GM12878 (cell line): ENCODE measurements around the gene RBPJ. TPM values are rescaled to one million over a fixed set of nuclear protein-coding genes. Genes with fewer than 3 reads are reported as not detected.

Experiments
- ATAC-seq: fragments of 200-7000 bp; cut with Tn5 transposase; 3 replicates; pipeline ENCODE4 v1.9.1; 2020; ENCODE audit warnings: mild to moderate bottlenecking, moderate library complexity
- BruUV-seq: library from RNA; stranded (reverse); fragments of 400-500 nt; replicated peaks from 2 replicates; lab custom pipeline; 2021; lab: Mats Ljungman, UMichigan
- CTCF ChIA-PET: fragments of 300-600 bp; sonication (Branson Sonifier 250); formaldehyde crosslinking; extraction: SDS; loops from one replicate; lab custom pipeline; 2021; ENCODE audit warnings: inconsistent platforms; lab: Yijun Ruan, JAX
- POLR2A ChIA-PET: fragments of 350-600 bp; formaldehyde crosslinking; extraction: SDS; loops from one replicate; lab custom pipeline; 2021; ENCODE audit warnings: inconsistent platforms; lab: Charles Lee
- RAD21 ChIA-PET: fragments of 300-600 bp; sonication (Branson Sonifier 250); formaldehyde crosslinking; loops from one replicate; lab custom pipeline; 2023; ENCODE audit warnings: antibody characterized with exemption; ENCODE audit not compliant: unreplicated experiment; lab: Charles Lee
- SMC1A ChIA-PET: fragments of 300-600 bp; sonication (Branson Sonifier 250); formaldehyde crosslinking; loops from one replicate; lab custom pipeline; 2023; ENCODE audit not compliant: unreplicated experiment, uncharacterized antibody; lab: Charles Lee
- DNase-seq: peaks from one replicate; pipeline ENCODE4 v3.0.0-alpha.2; 2011; ENCODE audit warnings: low read depth, low spot score
- FAIRE-seq: peaks from 3 replicates; lab custom pipeline; 2011; peaks lifted over from hg19 to GRCh38; lab: Jason Lieb, UNC
- H2AFZ ChIP-seq: 2 replicates; pipeline ENCODE4 v1.6.0; 2011; ENCODE audit warnings: low read depth, low read length, control low read depth; ENCODE audit not compliant: control insufficient read depth
- H3K27ac ChIP-seq: 2 replicates; pipeline ENCODE4 v1.5.1; 2011; ENCODE audit warnings: control low read depth; ENCODE audit not compliant: control insufficient read depth, insufficient read depth
- H3K27me3 ChIP-seq, 2 experiments: replicated peaks in 1 of 2; 2 replicates each; pipeline versions ENCODE4 v1.6.0 to v1.6.1; 2011; ENCODE audit warnings: low read length in 1 of 2; ENCODE audit not compliant: control insufficient read depth in 2 of 2, insufficient read depth in 2 of 2
- H3K36me3 ChIP-seq, 2 experiments: 2 replicates each; pipeline ENCODE4 v1.5.1; 2011; ENCODE audit warnings: low read length in 1 of 2; ENCODE audit not compliant: control insufficient read depth in 2 of 2, insufficient read depth in 2 of 2
- H3K4me1 ChIP-seq: 2 replicates; pipeline ENCODE4 v1.6.1; 2011; ENCODE audit warnings: mild to moderate bottlenecking, low read length, moderate library complexity, mixed read lengths; ENCODE audit not compliant: control insufficient read depth, insufficient read depth
- H3K4me2 ChIP-seq: 2 replicates; pipeline ENCODE4 v1.6.0; 2011; ENCODE audit warnings: control low read depth; ENCODE audit not compliant: control insufficient read depth, insufficient read depth
- H3K4me3 ChIP-seq: fragments of 200-600 bp; sonication (generic); 2 replicates; pipeline ENCODE4 v1.5.1; 2016
- H3K79me2 ChIP-seq: 2 replicates; pipeline ENCODE4 v1.6.0; 2011; ENCODE audit warnings: low read length; ENCODE audit not compliant: control insufficient read depth, insufficient read depth
- H3K9ac ChIP-seq: 2 replicates; pipeline ENCODE4 v1.8.0; 2011; ENCODE audit warnings: low read length, control low read depth, mixed read lengths; ENCODE audit not compliant: control insufficient read depth, insufficient read depth
- H3K9me3 ChIP-seq: replicated peaks from 3 replicates; pipeline ENCODE4 v1.5.1; 2011; ENCODE audit warnings: mild to moderate bottlenecking, low read length; ENCODE audit not compliant: control insufficient read depth, insufficient read depth
- H4K20me1 ChIP-seq: 2 replicates; pipeline ENCODE4 v1.6.0; 2011; ENCODE audit not compliant: control insufficient read depth, insufficient read depth
- CBX5 ChIP-seq: sonication (generic); IDR thresholded peaks from 2 replicates; pipeline ENCODE4 v1.6.1; 2016; ENCODE audit warnings: low read depth, moderate library complexity, mild to moderate bottlenecking, inconsistent platforms
- E4F1 ChIP-seq: fragments of 450-650 bp; IDR thresholded peaks from 2 replicates; pipeline ENCODE4 v1.6.1; 2018; ENCODE audit warnings: borderline replicate concordance, mild to moderate bottlenecking; ENCODE audit not compliant: partially characterized antibody
- ELK1 ChIP-seq: IDR thresholded peaks from 2 replicates; pipeline ENCODE4 v1.6.1; 2012; ENCODE audit warnings: low read depth, low read length, improper control_type of control experiment
- GABPA ChIP-seq: IDR thresholded peaks from 2 replicates; pipeline ENCODE4 v1.6.1; 2014; ENCODE audit warnings: antibody characterized with exemption, low read depth, mild to moderate bottlenecking, inconsistent platforms
- HDAC2 ChIP-seq: fragments of 200-600 bp; sonication (generic); IDR thresholded peaks from 2 replicates; pipeline ENCODE4 v1.6.1; 2017
- KDM1A ChIP-seq: fragments of 200-600 bp; sonication (generic); IDR thresholded peaks from 2 replicates; pipeline ENCODE4 v1.6.1; 2016; ENCODE audit warnings: borderline replicate concordance
- MYC ChIP-seq: IDR thresholded peaks from 2 replicates; pipeline ENCODE4 v1.6.1; 2011; ENCODE audit warnings: mild to moderate bottlenecking, low read length, moderate library complexity, inconsistent platforms; ENCODE audit not compliant: insufficient read depth, insufficient replicate concordance, insufficient read length, severe bottlenecking
- NR2C2 ChIP-seq: IDR thresholded peaks from 2 replicates; pipeline ENCODE4 v1.6.1; 2011; ENCODE audit warnings: borderline replicate concordance, low read depth; ENCODE audit not compliant: control insufficient read depth, insufficient read length
- PAX5 ChIP-seq: IDR thresholded peaks from 2 replicates; pipeline ENCODE4 v1.6.1; 2011; ENCODE audit warnings: low read depth, low read length, borderline replicate concordance
- PAX8 ChIP-seq: fragments of 450-650 bp; IDR thresholded peaks from 2 replicates; pipeline ENCODE4 v1.6.1; 2017; ENCODE audit warnings: mild to moderate bottlenecking, moderate library complexity
- RAD51 ChIP-seq: fragments of 450-650 bp; IDR thresholded peaks from 2 replicates; pipeline ENCODE4 v1.6.1; 2016; ENCODE audit warnings: moderate library complexity, mild to moderate bottlenecking, inconsistent platforms
- RUNX3 ChIP-seq: IDR thresholded peaks from 2 replicates; pipeline ENCODE4 v1.6.1; 2012; ENCODE audit warnings: low read length, inconsistent platforms
- SMARCA5 ChIP-seq: fragments of 450-650 bp; IDR thresholded peaks from 2 replicates; pipeline ENCODE4 v1.6.1; 2017; ENCODE audit warnings: mild to moderate bottlenecking
- WGBS: methylation state at CpG from one replicate; pipeline ENCODE4 v1.1.6; 2016; ENCODE audit warnings: low lambda C conversion rate; ENCODE audit not compliant: insufficient replicate concordance, insufficient coverage; ENCODE audit errors: missing lambda C conversion rate; 5-methylcytosine and 5-hydroxymethylcytosine counted together
- in situ Hi-C: fragments of 300-500 bp; cut with MboI; formaldehyde crosslinking; loops from 9 replicates; pipeline ENCODE4 v1.14.3; 2018; ENCODE audit warnings: mixed read lengths
- intact Hi-C: fragments of 100-400 bp; cut with micrococcal nuclease; formaldehyde crosslinking; loops from one replicate; pipeline ENCODE4 v1.14.2; 2022; ENCODE audit not compliant: unreplicated experiment
- polyA plus RNA-seq, 11 experiments: library from polyadenylated mRNA; depleted of rRNA in 4 of 11; unstranded in 6 of 11; stranded (reverse) in 5 of 11; fragments of >200 nt; fragmentation: Nextera tagmentation in 4 of 11; fragmentation: Illumina TruSeq in 1 of 11; extraction: Ambion mirVana in 4 of 11; extraction: Trizol in 1 of 11; gene quantifications; 1 replicate in 1 of 11; 2 replicates in 10 of 11; pipeline versions ENCODE4 v1.2.1 to v1.2.3, GENCODE V29; 2011 to 2016; ENCODE audit warnings: inconsistent platforms in 2 of 11, missing spikeins in 2 of 11, low read depth in 1 of 11
- total RNA-seq, 4 experiments: library from RNA; depleted of rRNA in 3 of 4; stranded (reverse); fragments of >200 nt in 3 of 4; fragmentation: Illumina TruSeq in 1 of 4; extraction: Trizol in 1 of 4; gene quantifications; 2 replicates each; pipeline versions ENCODE4 v1.2.1 to v1.2.3, GENCODE V29; 2013 to 2021
- TF ChIP-seq, protein P1 (sequence below): IDR thresholded peaks from 2 replicates; pipeline ENCODE4 v1.6.1; 2011; ENCODE audit warnings: borderline replicate concordance, low read depth, mild to moderate bottlenecking, moderate library complexity, mixed read lengths, low read length; ENCODE audit not compliant: insufficient read depth; ENCODE audit errors: extremely low read length

RBPJ gene
- total and polyA plus RNA-seq, 10 of the 15 experiments (the other 5 are each of a cell fraction or from before 2014, with no cell fraction given): 24.5 to 87.6 (median 41.6) TPM

DNA sequence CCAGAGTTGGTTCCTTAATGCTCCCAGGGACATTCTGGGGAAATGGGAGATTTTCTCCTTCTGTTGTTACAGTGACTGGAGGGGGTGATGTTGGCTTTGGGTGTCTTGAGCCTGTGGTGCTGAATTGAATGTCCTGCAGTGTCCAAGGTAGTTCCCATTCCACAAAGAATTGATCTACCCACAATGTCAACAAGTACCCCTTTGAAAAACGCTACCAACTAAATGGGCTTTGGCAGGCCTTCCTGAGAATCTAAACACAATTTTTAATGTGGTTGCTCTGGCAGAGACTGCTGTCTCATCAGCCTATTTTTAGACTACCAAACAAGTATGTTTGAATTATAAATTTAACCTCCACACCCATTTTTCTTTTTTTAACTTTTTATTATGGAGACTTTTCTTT lies 100.1 kb downstream of the RBPJ start:
- CTCF ChIA-PET: interaction anchor here (0.7 kb wide), 1 partner anchor 42 kb away, joined by 3 read pairs; no protein-coding TSS in a partner anchor
- Histone ChIP-seq H3K27me3 (no peaks in the 10 kb centered on the region), H2AFZ (no peak overlapping the region), H3K4me2 (no peak overlapping the region), H3K4me3 (no peak overlapping the region)
- WGBS: 100% methylated on average over 1 of the region's 1 CpG
- in situ Hi-C loops: no loop called here
- ATAC-seq (no peak), DNase-seq (no peak)
- SMC1A ChIA-PET: interaction anchor here (1.0 to 2.3 kb wide), 2 partner anchors 12 to 91 kb away, joined by 3 to 10 read pairs; no protein-coding TSS in a partner anchor
- RAD21 ChIA-PET: interaction anchor here (1.1 kb wide), 1 partner anchor 393 kb away, joined by 3 read pairs; no protein-coding TSS in a partner anchor
- POLR2A ChIA-PET: no interaction called here
- TF ChIP-seq RUNX3: no peak
- no peak for TF ChIP-seq ELK1
- TF ChIP-seq MYC: no peak
- no peak for TF ChIP-seq GABPA
- TF ChIP-seq, all 136 proteins: peak for 0
- Histone ChIP-seq H3K79me2 (no peaks in the 10 kb centered on the region), H4K20me1 (no peaks in the 10 kb centered on the region), H3K27ac (no peak overlapping the region), H3K36me3 (peaks cover 1 to 8% of the 10 kb centered on the region in 2 experiments; a peak in 3 of 4 replicates), H3K9me3 (no peaks in the 10 kb centered on the region), H3K4me1 (no peaks in the 10 kb centered on the region), H3K9ac (no peak overlapping the region)
- no TSS peak for BruUV-seq
- intact Hi-C loops: no loop called here
- FAIRE-seq: no peak

DNA sequence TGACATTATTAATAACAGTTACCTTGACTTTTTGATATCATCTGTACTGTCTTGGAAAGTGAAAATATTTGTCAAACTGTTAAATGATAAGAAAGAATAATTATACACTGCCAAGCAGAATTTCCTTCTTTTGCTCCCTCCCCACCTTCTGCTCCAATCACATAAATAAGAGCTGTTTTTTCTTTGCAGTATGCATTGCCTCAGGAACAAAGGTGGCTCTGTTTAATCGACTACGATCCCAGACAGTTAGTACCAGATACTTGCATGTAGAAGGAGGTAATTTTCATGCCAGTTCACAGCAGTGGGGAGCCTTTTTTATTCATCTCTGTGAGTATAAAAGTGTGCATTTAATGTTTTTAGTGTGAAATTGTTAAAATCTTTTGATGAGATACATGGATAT lies 103.3 kb downstream of the RBPJ start:
- no peak overlapping the region for H3K4me2 ChIP-seq
- no TSS peak for BruUV-seq
- no peak overlapping the region for H3K27ac ChIP-seq
- no peaks in the 10 kb centered on the region for H4K20me1 ChIP-seq
- H3K27me3 ChIP-seq: no peaks in the 10 kb centered on the region
- FAIRE-seq (no peak), ATAC-seq (no peak), DNase-seq (no peak)
- in situ Hi-C loops: no loop called here
- H3K9ac ChIP-seq: no peak overlapping the region
- no peaks in the 10 kb centered on the region for H3K4me1 ChIP-seq
- no peaks in the 10 kb centered on the region for H3K79me2 ChIP-seq
- CTCF ChIA-PET: interaction anchor here (1.2 kb wide), 1 partner anchor 13 kb away, joined by 5 read pairs; no protein-coding TSS in a partner anchor
- 92% methylated on average over 2 of the region's 2 CpGs for WGBS
- H3K4me3 ChIP-seq: no peak overlapping the region
- SMC1A ChIA-PET: interaction anchor here (1.0 kb wide), 1 partner anchor 580 kb away, joined by 3 read pairs; no protein-coding TSS in a partner anchor
- no peak overlapping the region for H2AFZ ChIP-seq
- H3K36me3 ChIP-seq: peaks cover 2 to 8% of the 10 kb centered on the region in 2 experiments; a peak in 3 of 4 replicates
- POLR2A ChIA-PET: no interaction called here
- intact Hi-C loops: no loop called here
- H3K9me3 ChIP-seq: no peaks in the 10 kb centered on the region
- RAD21 ChIA-PET: no interaction called here
- TF ChIP-seq, protein P1, sequence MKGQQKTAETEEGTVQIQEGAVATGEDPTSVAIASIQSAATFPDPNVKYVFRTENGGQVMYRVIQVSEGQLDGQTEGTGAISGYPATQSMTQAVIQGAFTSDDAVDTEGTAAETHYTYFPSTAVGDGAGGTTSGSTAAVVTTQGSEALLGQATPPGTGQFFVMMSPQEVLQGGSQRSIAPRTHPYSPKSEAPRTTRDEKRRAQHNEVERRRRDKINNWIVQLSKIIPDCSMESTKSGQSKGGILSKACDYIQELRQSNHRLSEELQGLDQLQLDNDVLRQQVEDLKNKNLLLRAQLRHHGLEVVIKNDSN: no peak
- TF ChIP-seq RAD51: no peak
- no peak for TF ChIP-seq PAX5
- no peak for TF ChIP-seq KDM1A
- TF ChIP-seq CBX5: no peak
- no peak for TF ChIP-seq PAX8
- no peak for TF ChIP-seq NR2C2
- TF ChIP-seq HDAC2: no peak
- no peak for TF ChIP-seq SMARCA5
- TF ChIP-seq E4F1: no peak
